HAP-1 (cell line): Measurements from ENCODE around the gene RNF39.
A peak's percentile ranks its signal among the peaks of the same experiment; 100 is the strongest.
"Not testable (repeated sequence)": the region's sequence is repeated elsewhere in the genome, so short reads cannot be mapped to it uniquely, and the experiment has no call there.

Source experiments
- DNase-seq, 2 experiments: peaks; one replicate each; pipeline ENCODE4 v3.0.0-alpha.2; 2016 to 2020; ENCODE audit warnings: low spot score in 2 of 2
- H3K27me3 ChIP-seq: fragments of 250-450 bp; sonication (Bioruptor Pico); 2 replicates; pipeline ENCODE4 v1.5.1; 2020; ENCODE audit warnings: low read depth, mild to moderate bottlenecking, moderate library complexity
- H3K36me3 ChIP-seq: fragments of 250-450 bp; sonication (Bioruptor Pico); replicated peaks from 2 replicates; pipeline ENCODE4 v1.5.1; 2020; ENCODE audit warnings: mild to moderate bottlenecking
- H3K4me1 ChIP-seq: fragments of 250-450 bp; sonication (Bioruptor Pico); 2 replicates; pipeline ENCODE4 v1.5.1; 2020; ENCODE audit warnings: mild to moderate bottlenecking
- H3K4me3 ChIP-seq: fragments of 250-450 bp; sonication (Bioruptor Pico); 2 replicates; pipeline ENCODE4 v1.5.1; 2020; ENCODE audit warnings: mild to moderate bottlenecking, moderate library complexity
- H3K9me3 ChIP-seq: fragments of 250-450 bp; sonication (Bioruptor Pico); 2 replicates; pipeline ENCODE4 v1.5.1; 2020; ENCODE audit warnings: mild to moderate bottlenecking, moderate library complexity
- in situ Hi-C: fragments of 300-500 bp; cut with MboI; formaldehyde crosslinking; loops from 3 replicates; pipeline ENCODE4 v1.14.3; 2020; ENCODE audit warnings: low sequenced_read_pairs, inconsistent platforms, mixed read lengths

RNF39 gene

GRCh38 chr6:30061092-30061857 lies 14.3 kb downstream of the RNF39 start, which contains the start of gene POLR1H:
Gene POLR1H (plus strand): TSS chr6:30061265. CDS start chr6:30061525, 260 bp downstream.
- H3K27me3 ChIP-seq = no peaks in the 10 kb centered on the region
- H3K36me3 ChIP-seq = peaks cover 26% of the 10 kb centered on the region
- peak; percentile 91 to 93 for DNase-seq
- in situ Hi-C loops = no loop called here
- peak within 1 kb of the TSS; percentile 66 for H3K4me3 ChIP-seq
- peaks cover 19% of the 10 kb centered on the region for H3K4me1 ChIP-seq
- no peaks in the 10 kb centered on the region for H3K9me3 ChIP-seq

- Histone ChIP-seq H3K36me3 (peaks cover 25% of the 10 kb centered on the region), H3K9me3 (no peaks in the 10 kb centered on the region), H3K27me3 (no peaks in the 10 kb centered on the region), H3K4me3 (peak overlapping the region; percentile 66), H3K4me1 (peaks cover 15% of the 10 kb centered on the region)
- in situ Hi-C loops = no loop called here
- DNase-seq = peak in 1 of 2 experiments; percentile 20
These were observed 14.9 kb downstream of the RNF39 start for GRCh38 chr6:30060606-30061091.

- no peak for DNase-seq
- Histone ChIP-seq H3K9me3 (no peaks in the 10 kb centered on the region), H3K36me3 (peaks cover 6% of the 10 kb centered on the region), H3K27me3 (no peaks in the 10 kb centered on the region), H3K4me3 (no peak overlapping the region), H3K4me1 (peaks cover 11% of the 10 kb centered on the region; the same call in 1 of the 2 replicates)
- in situ Hi-C loops = no loop called here
These were observed 20.1 kb downstream of the RNF39 start for GRCh38 chr6:30055513-30055912.

- no peaks in the 10 kb centered on the region for H3K9me3 ChIP-seq
- DNase-seq = no peak
- H3K27me3 ChIP-seq = no peaks in the 10 kb centered on the region
- peaks cover 6% of the 10 kb centered on the region for H3K36me3 ChIP-seq
- in situ Hi-C loops = no loop called here
- H3K4me1 ChIP-seq = no peaks in the 10 kb centered on the region
- no peak overlapping the region for H3K4me3 ChIP-seq
These were observed 21.9 kb downstream of the RNF39 start for GRCh38 chr6:30053682-30054081.

GRCh38 chr6:30047220-30047619 lies 28.3 kb downstream of the RNF39 start:
- H3K4me3 ChIP-seq = no peak overlapping the region
- H3K4me1 ChIP-seq = no peaks in the 10 kb centered on the region
- no peaks in the 10 kb centered on the region for H3K27me3 ChIP-seq
- no peak for DNase-seq
- in situ Hi-C loops = no loop called here
- no peaks in the 10 kb centered on the region for H3K9me3 ChIP-seq
- no peaks in the 10 kb centered on the region; the same call in 1 of the 2 replicates for H3K36me3 ChIP-seq

- H3K36me3 ChIP-seq = no peaks in the 10 kb centered on the region
- in situ Hi-C loops = no loop called here
- H3K27me3 ChIP-seq = no peaks in the 10 kb centered on the region
- no peaks in the 10 kb centered on the region for H3K9me3 ChIP-seq
- DNase-seq = no peak
- H3K4me3 ChIP-seq = no peak overlapping the region
- H3K4me1 ChIP-seq = no peaks in the 10 kb centered on the region
These were observed 30.9 kb downstream of the RNF39 start for GRCh38 chr6:30044630-30045029.

GRCh38 chr6:30043744-30044143 lies 31.8 kb downstream of the RNF39 start:
- H3K27me3 ChIP-seq = no peaks in the 10 kb centered on the region
- no peaks in the 10 kb centered on the region for H3K4me1 ChIP-seq
- DNase-seq = no peak
- no peaks in the 10 kb centered on the region for H3K36me3 ChIP-seq
- H3K9me3 ChIP-seq = no peaks in the 10 kb centered on the region
- in situ Hi-C loops = no loop called here
- H3K4me3 ChIP-seq = no peak overlapping the region

- no peaks in the 10 kb centered on the region for H3K9me3 ChIP-seq
- H3K4me3 ChIP-seq = no peak overlapping the region
- no peaks in the 10 kb centered on the region for H3K27me3 ChIP-seq
- in situ Hi-C loops = no loop called here
- no peaks in the 10 kb centered on the region for H3K4me1 ChIP-seq
- no peak for DNase-seq
- no peaks in the 10 kb centered on the region for H3K36me3 ChIP-seq
These were observed 32.7 kb downstream of the RNF39 start for GRCh38 chr6:30042914-30043313.

GRCh38 chr6:30042476-30042875 lies 33.1 kb downstream of the RNF39 start:
- DNase-seq = no peak
- no peak overlapping the region for H3K4me3 ChIP-seq
- in situ Hi-C loops = no loop called here

GRCh38 chr6:30041821-30042220 lies 33.7 kb downstream of the RNF39 start:
- in situ Hi-C loops = no loop called here
- Histone ChIP-seq H3K4me3 (no peak overlapping the region), H3K9me3 (no peaks in the 10 kb centered on the region), H3K36me3 (no peaks in the 10 kb centered on the region), H3K27me3 (no peaks in the 10 kb centered on the region), H3K4me1 (no peaks in the 10 kb centered on the region)
- DNase-seq = no peak

More at GRCh38 chr6:30042476-30042875, 33.1 kb downstream of the RNF39 start:
- no peaks in the 10 kb centered on the region for H3K4me1 ChIP-seq
- no peaks in the 10 kb centered on the region for H3K36me3 ChIP-seq
- no peaks in the 10 kb centered on the region for H3K9me3 ChIP-seq
- H3K27me3 ChIP-seq = no peaks in the 10 kb centered on the region

GRCh38 chr6:30041221-30041620 lies 34.3 kb downstream of the RNF39 start:
- H3K36me3 ChIP-seq = no peaks in the 10 kb centered on the region
- in situ Hi-C loops = no loop called here
- H3K27me3 ChIP-seq = no peaks in the 10 kb centered on the region
- DNase-seq = no peak
- H3K9me3 ChIP-seq = no peaks in the 10 kb centered on the region
- no peak overlapping the region for H3K4me3 ChIP-seq
- no peaks in the 10 kb centered on the region for H3K4me1 ChIP-seq

- Histone ChIP-seq H3K9me3 (no peaks in the 10 kb centered on the region), H3K4me1 (no peaks in the 10 kb centered on the region), H3K4me3 (no peak overlapping the region), H3K27me3 (no peaks in the 10 kb centered on the region), H3K36me3 (no peaks in the 10 kb centered on the region)
- in situ Hi-C loops = no loop called here
- no peak for DNase-seq
These were observed 38.3 kb downstream of the RNF39 start for GRCh38 chr6:30037182-30037788.

- H3K36me3 ChIP-seq = no peaks in the 10 kb centered on the region
- no peaks in the 10 kb centered on the region for H3K27me3 ChIP-seq
- no peak for DNase-seq
- no peak overlapping the region for H3K4me3 ChIP-seq
- H3K9me3 ChIP-seq = no peaks in the 10 kb centered on the region
- in situ Hi-C loops = no loop called here
- H3K4me1 ChIP-seq = no peaks in the 10 kb centered on the region
These were observed 39.8 kb downstream of the RNF39 start for GRCh38 chr6:30035784-30036183.

GRCh38 chr6:30033440-30033839 lies 42.1 kb downstream of the RNF39 start:
- H3K36me3 ChIP-seq, H3K9me3 ChIP-seq, H3K4me1 ChIP-seq, in situ Hi-C loops, H3K4me3 ChIP-seq, H3K27me3 ChIP-seq, DNase-seq: not testable (repeated sequence)
